Heart left ventricle (tissue), 16 donors: Measurements from ENCODE around the gene CALML4. TPM values are rescaled to one million over a fixed set of nuclear protein-coding genes. Genes with fewer than 3 reads are reported as not detected.

Experiments
- ATAC-seq, 4 donors: fragments of 200-7000 bp; cut with Tn5 transposase; one replicate each; pipeline ENCODE4 v1.9.1; 2020 to 2022; ENCODE audit warnings: moderate library complexity in 4 of 4, mild to moderate bottlenecking in 3 of 4, moderate number of reproducible peaks in 1 of 4
- DNase-seq, 5 donors: peaks; one replicate each; pipeline ENCODE4 v3.0.0-alpha.2; 2020
- H3K27ac ChIP-seq, 12 donors: fragments of 200-600 bp; sonication (generic) in 4 of 12; one replicate each; pipeline versions ENCODE4 v1.5.0 to v1.8.0; 2016 to 2022; ENCODE audit warnings: mild to moderate bottlenecking in 2 of 12
- H3K27me3 ChIP-seq, 9 donors: fragments of 200-600 bp; sonication (generic) in 2 of 9; one replicate each; pipeline versions ENCODE4 v1.5.1 to v1.8.0; 2016 to 2022; ENCODE audit warnings: mild to moderate bottlenecking in 3 of 9
- H3K36me3 ChIP-seq, 9 donors: fragments of 200-600 bp; sonication (generic) in 2 of 9; one replicate each; pipeline versions ENCODE4 v1.5.0 to v1.8.0; 2018 to 2022; ENCODE audit warnings: mild to moderate bottlenecking in 2 of 9
- H3K4me1 ChIP-seq, 12 donors: fragments of 200-600 bp; sonication (generic) in 4 of 12; one replicate each; pipeline versions ENCODE4 v1.5.0 to v1.8.0; 2016 to 2022; ENCODE audit warnings: mild to moderate bottlenecking in 3 of 12
- H3K4me3 ChIP-seq, 12 donors: fragments of 200-600 bp; sonication (generic) in 4 of 12; one replicate each; pipeline versions ENCODE4 v1.5.0 to v1.8.0; 2017 to 2022; ENCODE audit warnings: mild to moderate bottlenecking in 9 of 12, moderate library complexity in 4 of 12
- H3K9me3 ChIP-seq, 12 donors: fragments of 200-600 bp; sonication (generic) in 4 of 12; one replicate each; pipeline versions ENCODE4 v1.5.0 to v1.8.0; 2016 to 2022; ENCODE audit warnings: mild to moderate bottlenecking in 1 of 12
- CTCF ChIP-seq, 12 donors: fragments of 200-600 bp; sonication (generic) in 4 of 12; IDR thresholded peaks; one replicate each; pipeline versions ENCODE4 v1.5.0 to v1.8.0; 2018 to 2022; ENCODE audit warnings: antibody characterized with exemption in 12 of 12, mild to moderate bottlenecking in 5 of 12
- POLR2A ChIP-seq, 2 donors: fragments of 450-650 bp; IDR thresholded peaks; one replicate each; pipeline ENCODE4 v1.6.1; 2017; ENCODE audit warnings: antibody characterized with exemption in 2 of 2, mild to moderate bottlenecking in 2 of 2, moderate library complexity in 2 of 2
- WGBS, 4 donors: extraction: QIAGEN DNeasy Blood & Tissue Kit in 2 of 4; methylation state at CpG; one replicate each; pipeline versions ENCODE4 v1.1.5 to v1.1.7; 2013 to 2018; 5-methylcytosine and 5-hydroxymethylcytosine counted together
- intact Hi-C, 10 donors: fragments of 100-400 bp; cut with DNase I; formaldehyde crosslinking; loops; one replicate each; pipeline versions ENCODE4 v1.11.1 to v1.14.2; 2022
- polyA plus RNA-seq, 2 donors: library from polyadenylated mRNA; stranded (reverse); fragments of 200-250 nt; gene quantifications; one replicate each; pipeline ENCODE4 v1.2.3, GENCODE V29; 2013
- total RNA-seq, 9 donors: library from RNA; depleted of rRNA in 2 of 9; stranded (reverse); fragments of >200 nt in 2 of 9; fragmentation: NEBNext Ultra II Directional in 3 of 9; extraction: Animal tissue kit (Norgen Biotek cat#: 25700) in 3 of 9; gene quantifications; one replicate each; pipeline versions ENCODE4 v1.1.0 to v1.2.4, GENCODE V29; 2016 to 2023
- donor health status: ischemic (EF 13 %, LVEDD 7.1; RV severe dilation, severe dysfunction).
- donor health status: healthy with polysubstance abuse.
- donor health status: DM: no; HTN: yes; CAD: no.
- donor health status: DM: no; HTN: no; CAD: no.
- donor health status: ischemic (EF 25% LVEDD 6.9; RV normal size, moderate dysfunction).
- donor health status: ischemic (EF 25% LVEDD 5.7; RV mildly dilated, moderate dysfunction).
- donor health status: healthy.
- donor health status: DM: yes; HTN: yes; CAD: no.
- donor health status: ischemic (EF 35%, LVEDD 5.7; RV mildly dilated, moderate dysfunction).
- donor health status: nonischemic (EF 11% LVEDD 7.7; RV severe dilation, severe dysfunction).
- donor health status: DM: yes; HTN: yes; CAD: no.
- donor health status: PGD.
- donor health status: ischemic (EF 29% LVEDD 5.4; RV normal size, mild dysfunction).
- donor health status: nonischemic (EF 23%, LVEDD 6.1; RV moderate dilation, normal function).

The CALML4 gene
- total and polyA plus RNA-seq, 11 donors: 0.21 to 6.6 (median 1.5) TPM

DNA sequence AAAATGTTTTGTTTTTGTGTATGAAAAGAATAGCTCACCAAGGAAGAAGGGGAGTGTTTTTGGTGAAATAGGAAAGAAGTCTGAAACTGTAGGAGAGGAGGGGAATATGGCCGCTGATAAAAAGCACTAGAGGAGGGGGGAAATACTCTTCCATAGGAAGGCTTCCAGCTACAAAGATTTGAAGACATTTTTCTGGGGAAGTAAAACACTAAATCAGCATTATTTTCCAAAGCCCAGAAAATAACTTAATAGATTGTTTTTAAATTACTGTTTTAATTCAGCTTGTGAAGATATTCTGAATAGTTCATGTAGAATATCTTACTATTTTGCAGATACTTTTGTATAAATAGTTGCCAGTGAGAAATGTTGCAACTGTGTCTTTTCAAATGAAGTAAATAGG is 54.9 kb downstream of the CALML4 start:
- no peaks in the 10 kb centered on the region for H3K27me3 ChIP-seq
- ATAC-seq (no peak), DNase-seq (no peak)
- WGBS, 4 donors: 75 to 88% (median 83%) methylated on average over 1 of the region's 1 CpG
- no peak overlapping the region for H3K27ac ChIP-seq
- TF ChIP-seq CTCF (IDR thresholded peaks at IDR 0.05) (no peak), POLR2A (IDR thresholded peaks at IDR 0.05) (no peak)
- no peaks in the 10 kb centered on the region for H3K9me3 ChIP-seq
- no peak overlapping the region for H3K4me3 ChIP-seq
- H3K36me3 ChIP-seq: peaks cover 0 to 62% (median 41%) of the 10 kb centered on the region in 9 donors
- peaks cover 0 to 7% (median 4%) of the 10 kb centered on the region in 12 donors for H3K4me1 ChIP-seq
- intact Hi-C loops: loop anchor here in 5 of 10 donors (5.0 to 10.0 kb wide), 4 partner anchors 85 to 245 kb away; partner anchors contain the start of gene PIAS1 (in 4 of the 5)

GRCh38 chr15:68149059-68149458 is 56.1 kb downstream of the CALML4 start:
- H3K27me3 ChIP-seq: no peaks in the 10 kb centered on the region
- WGBS, 4 donors: 93 to 100% (median 97%) methylated on average over 1 of the region's 1 CpG
- H3K4me3 ChIP-seq: no peak overlapping the region
- H3K9me3 ChIP-seq: no peaks in the 10 kb centered on the region
- no peak overlapping the region for H3K27ac ChIP-seq
- H3K36me3 ChIP-seq: peaks cover 0 to 67% (median 36%) of the 10 kb centered on the region in 9 donors
- no peaks in the 10 kb centered on the region for H3K4me1 ChIP-seq
- DNase-seq: no peak
- intact Hi-C loops: loop anchor here in 1 of 10 donors (10.0 kb wide), 1 partner anchor 54 kb away; no protein-coding TSS in a partner anchor
- no peak for ATAC-seq
- TF ChIP-seq POLR2A (IDR thresholded peaks at IDR 0.05) (no peak), CTCF (IDR thresholded peaks at IDR 0.05) (no peak)

DNA sequence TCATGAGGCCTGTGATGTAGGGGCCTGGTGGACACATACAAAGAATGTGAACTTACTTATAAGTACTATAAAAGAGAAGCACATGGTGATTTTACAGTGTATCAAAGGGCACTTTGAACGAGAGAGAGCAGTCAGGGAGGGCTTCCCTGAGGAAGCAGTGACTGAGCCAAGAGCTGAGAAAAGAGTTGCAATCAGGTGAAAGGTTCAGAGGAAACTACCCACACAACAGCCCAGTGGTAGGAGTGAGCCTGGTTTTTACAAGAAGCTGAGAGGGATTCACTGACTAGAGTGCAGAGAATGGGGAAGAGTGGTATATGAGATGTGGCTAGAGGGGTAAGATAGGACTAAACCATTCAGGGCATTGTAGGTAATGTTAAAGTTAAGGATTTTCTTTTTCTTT is 57.1 kb downstream of the CALML4 start:
- peaks cover 0 to 67% (median 29%) of the 10 kb centered on the region in 9 donors for H3K36me3 ChIP-seq
- WGBS, 4 donors: 87 to 97% (median 93%) methylated on average over 1 of the region's 1 CpG
- no peaks in the 10 kb centered on the region for H3K9me3 ChIP-seq
- no peaks in the 10 kb centered on the region for H3K4me1 ChIP-seq
- ATAC-seq (no peak), DNase-seq (no peak)
- H3K27me3 ChIP-seq: no peaks in the 10 kb centered on the region
- intact Hi-C loops: loop anchor here in 1 of 10 donors (10.0 kb wide), 1 partner anchor 53 kb away; no protein-coding TSS in a partner anchor
- H3K4me3 ChIP-seq: no peak overlapping the region
- no peak overlapping the region for H3K27ac ChIP-seq
- TF ChIP-seq CTCF (IDR thresholded peaks at IDR 0.05): no peak
- TF ChIP-seq POLR2A (IDR thresholded peaks at IDR 0.05): no peak

DNA sequence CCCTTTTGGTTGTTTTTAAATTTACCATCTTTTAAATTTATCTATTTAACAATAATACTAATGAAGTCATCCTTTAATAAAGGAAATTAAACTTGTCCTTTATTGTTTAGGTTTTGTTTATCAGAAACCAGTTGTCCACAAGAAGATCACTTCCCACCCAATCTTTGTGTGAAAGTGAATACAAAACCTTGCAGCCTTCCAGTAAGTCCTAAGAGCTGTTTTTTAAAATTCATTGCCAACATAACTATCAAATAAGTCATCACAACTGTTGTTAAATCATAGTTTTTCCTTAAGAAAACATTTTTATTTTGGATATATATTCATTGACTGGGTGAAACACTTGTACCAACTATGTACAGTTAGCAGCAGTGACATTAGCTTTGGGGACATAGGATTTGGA is 59.4 kb downstream of the CALML4 start:
- no peak for TF ChIP-seq CTCF (IDR thresholded peaks at IDR 0.05)
- no peak for TF ChIP-seq POLR2A (IDR thresholded peaks at IDR 0.05)
- DNase-seq (no peak), ATAC-seq (no peak)
- intact Hi-C loops: loop anchor here in 1 of 10 donors (10.0 kb wide), 1 partner anchor 51 kb away; no protein-coding TSS in a partner anchor
- no peaks in the 10 kb centered on the region for H3K27me3 ChIP-seq
- no peak overlapping the region for H3K27ac ChIP-seq
- H3K9me3 ChIP-seq: no peaks in the 10 kb centered on the region
- H3K36me3 ChIP-seq: peaks cover 0 to 63% (median 33%) of the 10 kb centered on the region in 9 donors
- H3K4me1 ChIP-seq: peaks cover 0 to 10% (median 0%) of the 10 kb centered on the region in 12 donors
- no peak overlapping the region for H3K4me3 ChIP-seq
